Measurements from ENCODE around the gene AADACL4. TPM values are rescaled to one million over a fixed set of nuclear protein-coding genes. Genes with fewer than 3 reads are reported as not detected.
A peak's percentile ranks its signal among the peaks of the same experiment; 100 is the strongest.

AADACL4 gene
- total and polyA plus RNA-seq, 2 of the 8 experiments (the other 6 are each of a cell fraction or from before 2014, with no cell fraction given), result 0.08 TPM; not detected in 1

GRCh38 chr1:12640237-12640957 is 3.5 kb upstream of the AADACL4 start:
- DNase-seq (ENCODE audit: low read depth in 1 of 2, low spot score in 2 of 2) (no peak), FAIRE-seq (no peak)
- H4K20me1 ChIP-seq (replicated peaks in 1 of 2; ENCODE audit: control insufficient read depth in 1 of 2, insufficient read depth in 2 of 2, low read length in 2 of 2), result no peaks in the 10 kb centered on the region
- WGBS, 2 experiments (ENCODE audit: extremely low coverage in 1 of 2, insufficient coverage in 1 of 2, insufficient read length in 1 of 2, insufficient replicate concordance in 2 of 2, low coverage in 1 of 2, low lambda C conversion rate in 2 of 2, missing lambda C conversion rate in 1 of 2), result 86% methylated on average over 7 of the region's 7 CpGs; no CpG with 5 or more reads in 1 of the 2 experiments
- H3K9me3 ChIP-seq (ENCODE audit: insufficient read depth in 2 of 2, low read depth in 1 of 2, low read length in 1 of 2), result peaks cover 0 to 9% of the 10 kb centered on the region in 2 experiments; a peak in 2 of 4 replicates
- H3K4me2 ChIP-seq (ENCODE audit: insufficient read depth in 1 of 2, low read depth in 2 of 2, low read length in 2 of 2), result no peak overlapping the region
- H3K9ac ChIP-seq (replicated peaks in 1 of 4; ENCODE audit: extremely low read depth in 1 of 4, low read depth in 3 of 4, low read length in 3 of 4), result no peak overlapping the region
- no peak overlapping the region for H4K91ac ChIP-seq (replicated peaks; ENCODE audit: insufficient read length, low read length)
- H2BK5ac ChIP-seq (ENCODE audit: low read depth, low read length), result peak overlapping the region; percentile 60; the same call in 1 of the 2 replicates
- H2BK12ac ChIP-seq (ENCODE audit: low read depth, low read length), result no peak overlapping the region
- no peak overlapping the region for H4K8ac ChIP-seq (ENCODE audit: extremely low read depth, insufficient read depth, low read length)
- no peak overlapping the region for H3K18ac ChIP-seq (ENCODE audit: extremely low read depth, low read length)
- no peaks in the 10 kb centered on the region for H3K79me2 ChIP-seq (ENCODE audit: control insufficient read depth in 1 of 2, insufficient read depth in 2 of 2, low read length in 2 of 2)
- H3K27ac ChIP-seq (ENCODE audit: low read depth, low read length), result no peak overlapping the region
- no peak overlapping the region for H2BK120ac ChIP-seq (replicated peaks; ENCODE audit: low read depth, low read length)
- H3K56ac ChIP-seq (replicated peaks; ENCODE audit: insufficient read length, low read depth, low read length), result no peak overlapping the region
- peaks cover 8 to 13% (median 10%) of the 10 kb centered on the region in 4 experiments for H3K4me1 ChIP-seq (replicated peaks in 1 of 4; ENCODE audit: control insufficient read depth in 3 of 4, insufficient read depth in 4 of 4, low read length in 3 of 4)
- no peak overlapping the region for H4K5ac ChIP-seq (ENCODE audit: insufficient read length, low read depth, low read length)
- no peak overlapping the region for H2BK20ac ChIP-seq (ENCODE audit: low read length)
- ChIA-PET POLR2A (ENCODE audit: partially characterized antibody) (interaction anchor here (1.4 kb wide), 1 partner anchor 10 kb away, joined by 3 read pairs; no protein-coding TSS in a partner anchor), CTCF (ENCODE audit: partially characterized antibody) (interaction anchor here (1.1 to 6.6 kb wide), 7 partner anchors 11 to 130 kb away, joined by 3 to 30 read pairs (median 4); no protein-coding TSS in a partner anchor)
- no peak overlapping the region for H3K14ac ChIP-seq (ENCODE audit: insufficient read length)
- H3K79me1 ChIP-seq (ENCODE audit: low read depth, low read length), result no peaks in the 10 kb centered on the region
- H2AFZ ChIP-seq (ENCODE audit: low read length), result no peak overlapping the region
- H3K36me3 ChIP-seq (ENCODE audit: control insufficient read depth in 2 of 4, insufficient read depth in 4 of 4, low read length in 3 of 4), result no peaks in the 10 kb centered on the region; a peak in 1 of 8 replicates
- TF ChIP-seq TCF12 (IDR thresholded peaks at IDR 0.05; ENCODE audit: low read depth, low read length), result no peak
- no peak for TF ChIP-seq ASH2L (IDR thresholded peaks at IDR 0.05; ENCODE audit: low read length)
- no peak for TF ChIP-seq BRCA1 (IDR thresholded peaks at IDR 0.05; ENCODE audit: low read depth, low read length)
- TF ChIP-seq POLR2AphosphoS5 (IDR thresholded peaks at IDR 0.05; ENCODE audit: low read depth, low read length), result no peak
- no peak for TF ChIP-seq KDM4A (IDR thresholded peaks at IDR 0.05; ENCODE audit: low read depth, low read length, severe bottlenecking)
- no peak for TF ChIP-seq SUZ12 (IDR thresholded peaks at IDR 0.05; ENCODE audit: low read length)
- no peak for TF ChIP-seq YY1 (IDR thresholded peaks at IDR 0.05; ENCODE audit: low read depth, low read length)
- no peak for TF ChIP-seq PHF8 (conservative IDR thresholded peaks at IDR 0.05; ENCODE audit: low read depth, low read length)
- no peak for TF ChIP-seq NANOG (IDR thresholded peaks at IDR 0.05; ENCODE audit: insufficient read depth, low read depth, low read length, poor library complexity, severe bottlenecking)
- no peak for TF ChIP-seq CREB1 (IDR thresholded peaks at IDR 0.05)
- no peak overlapping the region for H2BK15ac ChIP-seq (ENCODE audit: low read length)
- H3K23ac ChIP-seq (ENCODE audit: insufficient read length), result no peak overlapping the region
- H3K23me2 ChIP-seq (ENCODE audit: low read depth, low read length), result no peaks in the 10 kb centered on the region
- H3K27me3 ChIP-seq (replicated peaks in 1 of 4; ENCODE audit: control insufficient read depth in 3 of 4, extremely low read depth in 1 of 4, insufficient read depth in 3 of 4, low read length in 3 of 4), result no peaks in the 10 kb centered on the region
- H3K4ac ChIP-seq (replicated peaks; ENCODE audit: insufficient read length, low read depth, low read length), result no peak overlapping the region
- H3K4me3 ChIP-seq (ENCODE audit: extremely low read depth in 1 of 4, insufficient read depth in 2 of 4, low read depth in 3 of 4, low read length in 4 of 4), result no peak overlapping the region
- H2AK5ac ChIP-seq (ENCODE audit: low read depth, low read length), result no peak overlapping the region

All from H1 (cell line).